HepG2 (cell line): ENCODE measurements around the gene RBM12. TPM values are rescaled to one million over a fixed set of nuclear protein-coding genes. Genes with fewer than 3 reads are reported as not detected.

Experiments
- CBX1 ChIP-seq: IDR thresholded peaks from one replicate; pipeline ENCODE4 v1.6.1; 2016; ENCODE audit warnings: antibody characterized with exemption, low read depth
- CREBL2 ChIP-seq: sonication (generic); formaldehyde crosslinking; IDR thresholded peaks from 2 replicates; pipeline ENCODE4 v1.8.1; 2023; ENCODE audit warnings: missing genetic modification reagents, mild to moderate bottlenecking, borderline replicate concordance
- GMEB1 ChIP-seq: sonication (generic); formaldehyde crosslinking; IDR thresholded peaks from 2 replicates; pipeline ENCODE4 v1.5.1; 2020; ENCODE audit warnings: missing genetic modification reagents, mild to moderate bottlenecking, borderline replicate concordance
- IRF9 ChIP-seq: sonication (generic); formaldehyde crosslinking; IDR thresholded peaks from 2 replicates; pipeline ENCODE4 v1.8.0; 2022; ENCODE audit warnings: missing genetic modification reagents, mild to moderate bottlenecking, borderline replicate concordance
- KLF6 ChIP-seq: IDR thresholded peaks from 2 replicates; pipeline ENCODE4 v1.8.0; 2016; ENCODE audit warnings: missing biosample characterization, missing genetic modification reagents
- MXI1 ChIP-seq: IDR thresholded peaks from 3 replicates; pipeline ENCODE4 v1.6.1; 2012; ENCODE audit warnings: low read depth, low read length, inconsistent platforms, borderline replicate concordance
- POGZ ChIP-seq: sonication (generic); formaldehyde crosslinking; IDR thresholded peaks from 2 replicates; pipeline ENCODE4 v1.4.0; 2020; ENCODE audit warnings: mild to moderate bottlenecking, missing genetic modification reagents
- PRDM10 ChIP-seq: sonication (generic); formaldehyde crosslinking; IDR thresholded peaks from 2 replicates; pipeline ENCODE4 v1.4.0; 2020; ENCODE audit warnings: low read depth, missing genetic modification reagents
- U2AF1 ChIP-seq: fragments of 200-400 bp; formaldehyde crosslinking; optimal IDR thresholded peaks from 2 replicates; pipeline ENCODE3; 2017; ENCODE audit warnings: mild to moderate bottlenecking, low read depth, low read length
- ZBTB3 ChIP-seq: sonication (generic); formaldehyde crosslinking; IDR thresholded peaks from 2 replicates; pipeline ENCODE4 v1.4.0; 2020; ENCODE audit warnings: low read depth, mild to moderate bottlenecking, moderate library complexity, missing genetic modification reagents, borderline replicate concordance
- ZBTB38 ChIP-seq: sonication (generic); formaldehyde crosslinking; IDR thresholded peaks from 2 replicates; pipeline ENCODE4 v1.5.1; 2020; ENCODE audit warnings: mild to moderate bottlenecking, missing genetic modification reagents
- ZNF550 ChIP-seq: sonication (generic); formaldehyde crosslinking; IDR thresholded peaks from 2 replicates; pipeline ENCODE4 v1.4.0; 2020; ENCODE audit warnings: mild to moderate bottlenecking, missing genetic modification reagents, borderline replicate concordance
- ZNF609 ChIP-seq: sonication (generic); formaldehyde crosslinking; IDR thresholded peaks from 2 replicates; pipeline ENCODE4 v1.4.0; 2020; ENCODE audit warnings: mild to moderate bottlenecking, missing genetic modification reagents, borderline replicate concordance
- ZNF790 ChIP-seq: sonication (generic); formaldehyde crosslinking; IDR thresholded peaks from 2 replicates; pipeline ENCODE4 v1.8.0; 2022; ENCODE audit warnings: missing genetic modification reagents, mild to moderate bottlenecking, borderline replicate concordance
- ZNF879 ChIP-seq: sonication (generic); formaldehyde crosslinking; IDR thresholded peaks from 2 replicates; pipeline ENCODE4 v1.8.1; 2023; ENCODE audit warnings: missing genetic modification reagents
- polyA plus RNA-seq, 8 experiments: library from polyadenylated mRNA; depleted of rRNA in 3 of 8; stranded (reverse) in 7 of 8; unstranded in 1 of 8; fragments of >200 nt; fragmentation: Illumina TruSeq in 4 of 8; extraction: Trizol in 4 of 8; gene quantifications; 2 replicates each; pipeline versions ENCODE4 v1.2.1 to v1.2.3, GENCODE V29; 2011 to 2016; ENCODE audit warnings: low read depth in 4 of 8, missing spikeins in 1 of 8, mixed read lengths in 1 of 8; ENCODE audit not compliant: insufficient read depth in 1 of 8
- total RNA-seq, 5 experiments: library from RNA; depleted of rRNA; stranded (reverse); fragments of >200 nt; fragmentation: Illumina TruSeq; extraction: Trizol; gene quantifications; 2 replicates each; pipeline ENCODE4 v1.2.3, GENCODE V29; 2016; ENCODE audit warnings: low read depth in 1 of 5

Gene RBM12
- total and polyA plus RNA-seq, 2 of the 13 experiments (the other 11 are each of a cell fraction or from before 2014, with no cell fraction given) = 97.9 to 104 TPM

- TF ChIP-seq IRF9 (CRISPR knock-in tag) (peak; percentile 92), U2AF1 (peak; percentile 70), ZBTB38 (peak; percentile 90), ZNF790 (CRISPR knock-in tag) (peak; percentile 85; the same call in 1 of the 2 replicates), KLF6 (CRISPR knock-in tag) (peak; percentile 97), MXI1 (peak; percentile 91; the same call in 1 of the 3 replicates), ZBTB3 (CRISPR knock-in tag) (peak; percentile 80), GMEB1 (peak; percentile 98), POGZ (CRISPR knock-in tag) (peak; percentile 96), ZNF609 (CRISPR knock-in tag) (peak; percentile 73), CREBL2 (CRISPR knock-in tag) (peak; percentile 63), CBX1 (peak; percentile 96), ZNF550 (peak; percentile 88), PRDM10 (CRISPR knock-in tag) (peak; percentile 98), ZNF879 (0 out of 2 replicates have a peak, but pooled peaks have one; percentile 55)
These were observed at the start of gene RBM12, which contains the start of gene CPNE1 (continued) for GRCh38 chr20:35664466-35665206.
